GM12878 (cell line): ENCODE data around the gene PREB. TPM values are rescaled to one million over a fixed set of nuclear protein-coding genes. Genes with fewer than 3 reads are reported as not detected.

Experiments used
- ATAC-seq: fragments of 200-7000 bp; cut with Tn5 transposase; 3 replicates; pipeline ENCODE4 v1.9.1; 2020; ENCODE audit warnings: mild to moderate bottlenecking, moderate library complexity
- BruUV-seq: library from RNA; stranded (reverse); fragments of 400-500 nt; replicated peaks from 2 replicates; lab custom pipeline; 2021; lab: Mats Ljungman, UMichigan
- CTCF ChIA-PET: fragments of 300-600 bp; sonication (Branson Sonifier 250); formaldehyde crosslinking; extraction: SDS; loops from one replicate; lab custom pipeline; 2021; ENCODE audit warnings: inconsistent platforms; lab: Yijun Ruan, JAX
- POLR2A ChIA-PET: fragments of 350-600 bp; formaldehyde crosslinking; extraction: SDS; loops from one replicate; lab custom pipeline; 2021; ENCODE audit warnings: inconsistent platforms; lab: Charles Lee
- RAD21 ChIA-PET: fragments of 300-600 bp; sonication (Branson Sonifier 250); formaldehyde crosslinking; loops from one replicate; lab custom pipeline; 2023; ENCODE audit warnings: antibody characterized with exemption; ENCODE audit not compliant: unreplicated experiment; lab: Charles Lee
- SMC1A ChIA-PET: fragments of 300-600 bp; sonication (Branson Sonifier 250); formaldehyde crosslinking; loops from one replicate; lab custom pipeline; 2023; ENCODE audit not compliant: unreplicated experiment, uncharacterized antibody; lab: Charles Lee
- DNase-seq: peaks from one replicate; pipeline ENCODE4 v3.0.0-alpha.2; 2011; ENCODE audit warnings: low read depth, low spot score
- FAIRE-seq: peaks from 3 replicates; lab custom pipeline; 2011; peaks lifted over from hg19 to GRCh38; lab: Jason Lieb, UNC
- H2AFZ ChIP-seq: 2 replicates; pipeline ENCODE4 v1.6.0; 2011; ENCODE audit warnings: low read depth, low read length, control low read depth; ENCODE audit not compliant: control insufficient read depth
- H3K27ac ChIP-seq: 2 replicates; pipeline ENCODE4 v1.5.1; 2011; ENCODE audit warnings: control low read depth; ENCODE audit not compliant: control insufficient read depth, insufficient read depth
- H3K27me3 ChIP-seq, 2 experiments: replicated peaks in 1 of 2; 2 replicates each; pipeline versions ENCODE4 v1.6.0 to v1.6.1; 2011; ENCODE audit warnings: low read length in 1 of 2; ENCODE audit not compliant: control insufficient read depth in 2 of 2, insufficient read depth in 2 of 2
- H3K36me3 ChIP-seq, 2 experiments: 2 replicates each; pipeline ENCODE4 v1.5.1; 2011; ENCODE audit warnings: low read length in 1 of 2; ENCODE audit not compliant: control insufficient read depth in 2 of 2, insufficient read depth in 2 of 2
- H3K4me1 ChIP-seq: 2 replicates; pipeline ENCODE4 v1.6.1; 2011; ENCODE audit warnings: mild to moderate bottlenecking, low read length, moderate library complexity, mixed read lengths; ENCODE audit not compliant: control insufficient read depth, insufficient read depth
- H3K4me2 ChIP-seq: 2 replicates; pipeline ENCODE4 v1.6.0; 2011; ENCODE audit warnings: control low read depth; ENCODE audit not compliant: control insufficient read depth, insufficient read depth
- H3K4me3 ChIP-seq: fragments of 200-600 bp; sonication (generic); 2 replicates; pipeline ENCODE4 v1.5.1; 2016
- H3K79me2 ChIP-seq: 2 replicates; pipeline ENCODE4 v1.6.0; 2011; ENCODE audit warnings: low read length; ENCODE audit not compliant: control insufficient read depth, insufficient read depth
- H3K9ac ChIP-seq: 2 replicates; pipeline ENCODE4 v1.8.0; 2011; ENCODE audit warnings: low read length, control low read depth, mixed read lengths; ENCODE audit not compliant: control insufficient read depth, insufficient read depth
- H3K9me3 ChIP-seq: replicated peaks from 3 replicates; pipeline ENCODE4 v1.5.1; 2011; ENCODE audit warnings: mild to moderate bottlenecking, low read length; ENCODE audit not compliant: control insufficient read depth, insufficient read depth
- H4K20me1 ChIP-seq: 2 replicates; pipeline ENCODE4 v1.6.0; 2011; ENCODE audit not compliant: control insufficient read depth, insufficient read depth
- ASH2L ChIP-seq: fragments of 300-600, 200-600 bp; sonication (generic); IDR thresholded peaks from 2 replicates; pipeline ENCODE4 v1.6.1; 2017; ENCODE audit warnings: low read depth, mild to moderate bottlenecking, borderline replicate concordance
- CREB1 ChIP-seq: IDR thresholded peaks from 2 replicates; pipeline ENCODE4 v1.6.1; 2012; ENCODE audit warnings: low read depth, mild to moderate bottlenecking, inconsistent platforms
- CUX1 ChIP-seq: IDR thresholded peaks from 2 replicates; pipeline ENCODE4 v1.6.1; 2012; ENCODE audit warnings: improper control_type of control experiment, low read depth, low read length; ENCODE audit not compliant: insufficient replicate concordance
- GATAD2B ChIP-seq: fragments of 450-650 bp; conservative IDR thresholded peaks from 2 replicates; pipeline ENCODE4 v1.6.1; 2017; ENCODE audit warnings: low read depth, mild to moderate bottlenecking, moderate library complexity
- IKZF2 ChIP-seq, 2 experiments: fragments of 450-650 bp; IDR thresholded peaks; 2 replicates each; pipeline ENCODE4 v1.6.1; 2017; ENCODE audit warnings: mild to moderate bottlenecking in 2 of 2, moderate library complexity in 2 of 2
- MYC ChIP-seq: IDR thresholded peaks from 2 replicates; pipeline ENCODE4 v1.6.1; 2011; ENCODE audit warnings: mild to moderate bottlenecking, low read length, moderate library complexity, inconsistent platforms; ENCODE audit not compliant: insufficient read depth, insufficient replicate concordance, insufficient read length, severe bottlenecking
- NRF1 ChIP-seq: conservative IDR thresholded peaks from 2 replicates; pipeline ENCODE4 v1.6.1; 2011; ENCODE audit warnings: mild to moderate bottlenecking, low read depth, low read length, improper control_type of control experiment
- POLR2AphosphoS2 ChIP-seq: IDR thresholded peaks from 2 replicates; pipeline ENCODE4 v1.6.1; 2011; ENCODE audit warnings: low read depth, mild to moderate bottlenecking, low read length, improper control_type of control experiment, moderate library complexity
- RB1 ChIP-seq: fragments of 450-650 bp; formaldehyde crosslinking; IDR thresholded peaks from 2 replicates; pipeline ENCODE4 v1.6.1; 2017; ENCODE audit warnings: mild to moderate bottlenecking, borderline replicate concordance
- SPI1 ChIP-seq: IDR thresholded peaks from 2 replicates; pipeline ENCODE4 v1.6.1; 2011; ENCODE audit warnings: low read depth, mild to moderate bottlenecking, low read length, moderate library complexity, borderline replicate concordance; ENCODE audit not compliant: insufficient read depth
- SRF ChIP-seq, 2 experiments: IDR thresholded peaks; 2 replicates each; pipeline ENCODE4 v1.6.1; 2011; ENCODE audit warnings: low read depth in 2 of 2, low read length in 2 of 2, mild to moderate bottlenecking in 1 of 2, moderate library complexity in 1 of 2
- STAT1 ChIP-seq: fragments of 450-650 bp; conservative IDR thresholded peaks from 2 replicates; pipeline ENCODE4 v1.6.1; 2014; ENCODE audit warnings: antibody characterized with exemption, mild to moderate bottlenecking
- SUZ12 ChIP-seq: fragments of 200-600 bp; sonication (generic); IDR thresholded peaks from one replicate; pipeline ENCODE4 v1.6.1; 2018; ENCODE audit warnings: antibody characterized with exemption, mild to moderate bottlenecking; ENCODE audit not compliant: unreplicated experiment
- WGBS: methylation state at CpG from one replicate; pipeline ENCODE4 v1.1.6; 2016; ENCODE audit warnings: low lambda C conversion rate; ENCODE audit not compliant: insufficient replicate concordance, insufficient coverage; ENCODE audit errors: missing lambda C conversion rate; 5-methylcytosine and 5-hydroxymethylcytosine counted together
- in situ Hi-C: fragments of 300-500 bp; cut with MboI; formaldehyde crosslinking; loops from 9 replicates; pipeline ENCODE4 v1.14.3; 2018; ENCODE audit warnings: mixed read lengths
- intact Hi-C: fragments of 100-400 bp; cut with micrococcal nuclease; formaldehyde crosslinking; loops from one replicate; pipeline ENCODE4 v1.14.2; 2022; ENCODE audit not compliant: unreplicated experiment
- polyA plus RNA-seq, 11 experiments: library from polyadenylated mRNA; depleted of rRNA in 4 of 11; unstranded in 6 of 11; stranded (reverse) in 5 of 11; fragments of >200 nt; fragmentation: Nextera tagmentation in 4 of 11; fragmentation: Illumina TruSeq in 1 of 11; extraction: Ambion mirVana in 4 of 11; extraction: Trizol in 1 of 11; gene quantifications; 1 replicate in 1 of 11; 2 replicates in 10 of 11; pipeline versions ENCODE4 v1.2.1 to v1.2.3, GENCODE V29; 2011 to 2016; ENCODE audit warnings: inconsistent platforms in 2 of 11, missing spikeins in 2 of 11, low read depth in 1 of 11
- total RNA-seq, 4 experiments: library from RNA; depleted of rRNA in 3 of 4; stranded (reverse); fragments of >200 nt in 3 of 4; fragmentation: Illumina TruSeq in 1 of 4; extraction: Trizol in 1 of 4; gene quantifications; 2 replicates each; pipeline versions ENCODE4 v1.2.1 to v1.2.3, GENCODE V29; 2013 to 2021
- TF ChIP-seq, protein P1 (sequence below): fragments of 450-650 bp; IDR thresholded peaks from 2 replicates; pipeline ENCODE4 v1.6.1; 2017; ENCODE audit warnings: low read depth, mild to moderate bottlenecking, moderate library complexity
- TF ChIP-seq, protein P2 (sequence below): IDR thresholded peaks from 2 replicates; pipeline ENCODE4 v1.6.1; 2011; ENCODE audit warnings: low read depth, mild to moderate bottlenecking, low read length, moderate library complexity, borderline replicate concordance; ENCODE audit errors: extremely low read depth

The PREB gene
- total and polyA plus RNA-seq, 10 of the 15 experiments (the other 5 are each of a cell fraction or from before 2014, with no cell fraction given) = 26.3 to 101 (median 52.7) TPM

DNA sequence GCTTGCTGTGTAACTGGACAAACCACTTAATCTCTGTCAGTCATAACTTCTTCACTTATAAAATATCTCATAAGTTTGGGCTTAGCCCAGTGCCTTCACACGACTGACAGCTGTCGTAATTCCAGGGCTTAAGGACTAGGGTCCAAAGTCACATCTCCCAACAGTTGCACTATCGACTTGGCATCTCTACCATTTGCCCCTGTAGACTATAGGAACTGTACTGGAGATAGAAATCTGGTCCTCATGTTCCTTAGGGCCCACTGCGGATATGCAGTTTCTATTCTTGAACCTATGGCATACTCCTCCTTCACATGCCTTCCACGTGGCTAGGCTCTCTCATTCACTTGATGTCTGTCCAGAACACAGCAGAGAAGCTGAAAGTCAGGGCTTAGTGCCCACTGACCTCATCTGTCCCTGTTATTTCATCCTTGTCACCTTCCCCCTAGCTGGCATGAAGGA is 8.2 kb downstream of the PREB start:
- in situ Hi-C loops = no loop called here
- POLR2A ChIA-PET = no interaction called here
- no TSS peak for BruUV-seq

More for the DNA sequence above, 8.2 kb downstream of the PREB start:
- Histone ChIP-seq H2AFZ (no peak overlapping the region), H3K4me1 (peaks cover 5% of the 10 kb centered on the region; the same call in 1 of the 2 replicates), H3K4me3 (no peak overlapping the region), H3K79me2 (no peaks in the 10 kb centered on the region), H3K9me3 (no peaks in the 10 kb centered on the region), H3K27me3 (peaks cover 0 to 3% of the 10 kb centered on the region in 2 experiments; a peak in 1 of 4 replicates), H3K36me3 (peaks cover 6% of the 10 kb centered on the region in 2 experiments), H3K4me2 (no peak overlapping the region), H4K20me1 (no peaks in the 10 kb centered on the region), H3K9ac (no peak overlapping the region), H3K27ac (no peak overlapping the region)
- ChIA-PET RAD21 (interaction anchor here (0.6 kb wide), 1 partner anchor 13 kb away, joined by 4 read pairs; no protein-coding TSS in a partner anchor), CTCF (interaction anchor here (1.7 kb wide), 1 partner anchor 12 kb away, joined by 4 read pairs; no protein-coding TSS in a partner anchor), SMC1A (no interaction called here)
- WGBS = 50% methylated on average over 5 of the region's 5 CpGs
- intact Hi-C loops = no loop called here
- TF ChIP-seq POLR2AphosphoS2 (no peak), GATAD2B (no peak), CREB1 (no peak), NRF1 (no peak), RB1 (no peak), ASH2L (no peak), MYC (no peak), STAT1 (no peak), SRF (IDR thresholded peaks at IDR 0.05; ENCODE audit: low read depth in 2 of 2, low read length in 2 of 2) (no peak), CUX1 (no peak), SUZ12 (no peak), IKZF2 (IDR thresholded peaks at IDR 0.05) (no peak), SPI1 (no peak)
- TF ChIP-seq, protein P1, sequence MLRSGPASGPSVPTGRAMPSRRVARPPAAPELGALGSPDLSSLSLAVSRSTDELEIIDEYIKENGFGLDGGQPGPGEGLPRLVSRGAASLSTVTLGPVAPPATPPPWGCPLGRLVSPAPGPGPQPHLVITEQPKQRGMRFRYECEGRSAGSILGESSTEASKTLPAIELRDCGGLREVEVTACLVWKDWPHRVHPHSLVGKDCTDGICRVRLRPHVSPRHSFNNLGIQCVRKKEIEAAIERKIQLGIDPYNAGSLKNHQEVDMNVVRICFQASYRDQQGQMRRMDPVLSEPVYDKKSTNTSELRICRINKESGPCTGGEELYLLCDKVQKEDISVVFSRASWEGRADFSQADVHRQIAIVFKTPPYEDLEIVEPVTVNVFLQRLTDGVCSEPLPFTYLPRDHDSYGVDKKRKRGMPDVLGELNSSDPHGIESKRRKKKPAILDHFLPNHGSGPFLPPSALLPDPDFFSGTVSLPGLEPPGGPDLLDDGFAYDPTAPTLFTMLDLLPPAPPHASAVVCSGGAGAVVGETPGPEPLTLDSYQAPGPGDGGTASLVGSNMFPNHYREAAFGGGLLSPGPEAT = no peak
- TF ChIP-seq, protein P2, sequence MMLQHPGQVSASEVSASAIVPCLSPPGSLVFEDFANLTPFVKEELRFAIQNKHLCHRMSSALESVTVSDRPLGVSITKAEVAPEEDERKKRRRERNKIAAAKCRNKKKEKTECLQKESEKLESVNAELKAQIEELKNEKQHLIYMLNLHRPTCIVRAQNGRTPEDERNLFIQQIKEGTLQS = no peak
- no peak for DNase-seq
- FAIRE-seq = no peak
- no peak for ATAC-seq
